Heart left ventricle (tissue), 16 donors: ENCODE measurements around the gene NKX1-2. TPM values are rescaled to one million over a fixed set of nuclear protein-coding genes. Genes with fewer than 3 reads are reported as not detected.

Experiments used
- ATAC-seq, 4 donors: fragments of 200-7000 bp; cut with Tn5 transposase; one replicate each; pipeline ENCODE4 v1.9.1; 2020 to 2022; ENCODE audit warnings: moderate library complexity in 4 of 4, mild to moderate bottlenecking in 3 of 4, moderate number of reproducible peaks in 1 of 4
- DNase-seq, 5 donors: peaks; one replicate each; pipeline ENCODE4 v3.0.0-alpha.2; 2020
- H3K27ac ChIP-seq, 12 donors: fragments of 200-600 bp; sonication (generic) in 4 of 12; one replicate each; pipeline versions ENCODE4 v1.5.0 to v1.8.0; 2016 to 2022; ENCODE audit warnings: mild to moderate bottlenecking in 2 of 12
- H3K27me3 ChIP-seq, 9 donors: fragments of 200-600 bp; sonication (generic) in 2 of 9; one replicate each; pipeline versions ENCODE4 v1.5.1 to v1.8.0; 2016 to 2022; ENCODE audit warnings: mild to moderate bottlenecking in 3 of 9
- H3K36me3 ChIP-seq, 9 donors: fragments of 200-600 bp; sonication (generic) in 2 of 9; one replicate each; pipeline versions ENCODE4 v1.5.0 to v1.8.0; 2018 to 2022; ENCODE audit warnings: mild to moderate bottlenecking in 2 of 9
- H3K4me1 ChIP-seq, 12 donors: fragments of 200-600 bp; sonication (generic) in 4 of 12; one replicate each; pipeline versions ENCODE4 v1.5.0 to v1.8.0; 2016 to 2022; ENCODE audit warnings: mild to moderate bottlenecking in 3 of 12
- H3K4me3 ChIP-seq, 12 donors: fragments of 200-600 bp; sonication (generic) in 4 of 12; one replicate each; pipeline versions ENCODE4 v1.5.0 to v1.8.0; 2017 to 2022; ENCODE audit warnings: mild to moderate bottlenecking in 9 of 12, moderate library complexity in 4 of 12
- H3K9me3 ChIP-seq, 12 donors: fragments of 200-600 bp; sonication (generic) in 4 of 12; one replicate each; pipeline versions ENCODE4 v1.5.0 to v1.8.0; 2016 to 2022; ENCODE audit warnings: mild to moderate bottlenecking in 1 of 12
- CTCF ChIP-seq, 12 donors: fragments of 200-600 bp; sonication (generic) in 4 of 12; IDR thresholded peaks; one replicate each; pipeline versions ENCODE4 v1.5.0 to v1.8.0; 2018 to 2022; ENCODE audit warnings: antibody characterized with exemption in 12 of 12, mild to moderate bottlenecking in 5 of 12
- POLR2A ChIP-seq, 2 donors: fragments of 450-650 bp; IDR thresholded peaks; one replicate each; pipeline ENCODE4 v1.6.1; 2017; ENCODE audit warnings: antibody characterized with exemption in 2 of 2, mild to moderate bottlenecking in 2 of 2, moderate library complexity in 2 of 2
- WGBS, 4 donors: extraction: QIAGEN DNeasy Blood & Tissue Kit in 2 of 4; methylation state at CpG; one replicate each; pipeline versions ENCODE4 v1.1.5 to v1.1.7; 2013 to 2018; 5-methylcytosine and 5-hydroxymethylcytosine counted together
- intact Hi-C, 10 donors: fragments of 100-400 bp; cut with DNase I; formaldehyde crosslinking; loops; one replicate each; pipeline versions ENCODE4 v1.11.1 to v1.14.2; 2022
- polyA plus RNA-seq, 2 donors: library from polyadenylated mRNA; stranded (reverse); fragments of 200-250 nt; gene quantifications; one replicate each; pipeline ENCODE4 v1.2.3, GENCODE V29; 2013
- total RNA-seq, 9 donors: library from RNA; depleted of rRNA in 2 of 9; stranded (reverse); fragments of >200 nt in 2 of 9; fragmentation: NEBNext Ultra II Directional in 3 of 9; extraction: Animal tissue kit (Norgen Biotek cat#: 25700) in 3 of 9; gene quantifications; one replicate each; pipeline versions ENCODE4 v1.1.0 to v1.2.4, GENCODE V29; 2016 to 2023
- donor health status: ischemic (EF 13 %, LVEDD 7.1; RV severe dilation, severe dysfunction).
- donor health status: healthy with polysubstance abuse.
- donor health status: DM: no; HTN: yes; CAD: no.
- donor health status: DM: no; HTN: no; CAD: no.
- donor health status: ischemic (EF 25% LVEDD 6.9; RV normal size, moderate dysfunction).
- donor health status: ischemic (EF 25% LVEDD 5.7; RV mildly dilated, moderate dysfunction).
- donor health status: healthy.
- donor health status: DM: yes; HTN: yes; CAD: no.
- donor health status: ischemic (EF 35%, LVEDD 5.7; RV mildly dilated, moderate dysfunction).
- donor health status: nonischemic (EF 11% LVEDD 7.7; RV severe dilation, severe dysfunction).
- donor health status: DM: yes; HTN: yes; CAD: no.
- donor health status: PGD.
- donor health status: ischemic (EF 29% LVEDD 5.4; RV normal size, mild dysfunction).
- donor health status: nonischemic (EF 23%, LVEDD 6.1; RV moderate dilation, normal function).

Gene NKX1-2
- total and polyA plus RNA-seq, 11 donors: not detected

GRCh38 chr10:124425227-124425962 is 24.4 kb downstream of the NKX1-2 start:
- Histone ChIP-seq H3K4me1 (no peaks in the 10 kb centered on the region), H3K36me3 (no peaks in the 10 kb centered on the region), H3K27ac (no peak overlapping the region), H3K4me3 (no peak overlapping the region), H3K9me3 (no peaks in the 10 kb centered on the region), H3K27me3 (peaks cover 0 to 27% (median 4%) of the 10 kb centered on the region in 9 donors)
- 87 to 95% (median 95%) methylated on average over 4 of the region's 4 CpGs for WGBS, 4 donors
- TF ChIP-seq CTCF (IDR thresholded peaks at IDR 0.05): no peak
- TF ChIP-seq POLR2A (IDR thresholded peaks at IDR 0.05): no peak
- ATAC-seq (no peak), DNase-seq (no peak)
- intact Hi-C loops: no loop called here

- intact Hi-C loops: no loop called here
- Histone ChIP-seq H3K4me1 (peaks cover 0 to 7% (median 0%) of the 10 kb centered on the region in 12 donors), H3K9me3 (no peaks in the 10 kb centered on the region), H3K36me3 (no peaks in the 10 kb centered on the region), H3K4me3 (no peak overlapping the region), H3K27me3 (peaks cover 0 to 15% (median 0%) of the 10 kb centered on the region in 9 donors), H3K27ac (no peak overlapping the region)
- TF ChIP-seq POLR2A (IDR thresholded peaks at IDR 0.05) (no peak), CTCF (IDR thresholded peaks at IDR 0.05) (no peak)
- no peak for DNase-seq
- 79 to 84% (median 81%) methylated on average over 5 of the region's 5 CpGs for WGBS, 4 donors
- ATAC-seq: no peak
These were observed 26.0 kb downstream of the NKX1-2 start for GRCh38 chr10:124423813-124424212.

GRCh38 chr10:124422742-124423141 is 27.1 kb downstream of the NKX1-2 start:
- intact Hi-C loops: no loop called here
- peaks cover 0 to 9% (median 2%) of the 10 kb centered on the region in 12 donors for H3K4me1 ChIP-seq
- TF ChIP-seq CTCF (IDR thresholded peaks at IDR 0.05) (no peak), POLR2A (IDR thresholded peaks at IDR 0.05) (no peak)
- H3K27ac ChIP-seq: no peak overlapping the region
- DNase-seq (no peak), ATAC-seq (no peak)
- no peaks in the 10 kb centered on the region for H3K36me3 ChIP-seq
- H3K4me3 ChIP-seq: no peak overlapping the region
- H3K9me3 ChIP-seq: no peaks in the 10 kb centered on the region
- H3K27me3 ChIP-seq: peaks cover 0 to 15% (median 0%) of the 10 kb centered on the region in 9 donors
- 74 to 83% (median 80%) methylated on average over 12 of the region's 12 CpGs for WGBS, 4 donors

DNA sequence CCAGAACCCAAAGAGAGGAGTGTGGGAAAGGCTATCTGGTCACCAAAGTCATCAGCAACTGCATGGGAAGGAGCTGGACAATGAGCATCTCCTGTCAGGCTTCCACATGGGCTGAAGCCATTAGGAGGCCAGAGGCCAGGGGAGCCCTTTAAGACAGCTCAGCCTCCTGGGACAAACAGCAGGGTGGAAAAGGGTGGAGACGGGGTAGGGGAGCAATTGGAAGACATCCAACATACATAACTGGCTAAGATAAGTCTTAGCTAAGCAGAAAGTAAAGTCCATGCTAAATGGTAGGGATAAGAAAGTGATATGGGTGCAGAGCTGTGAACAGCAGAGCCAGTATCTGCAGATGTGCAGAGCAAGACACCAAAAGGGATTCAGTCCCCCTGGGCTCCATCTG is 29.6 kb downstream of the NKX1-2 start:
- no peak for ATAC-seq
- Histone ChIP-seq H3K4me1 (peaks cover 0 to 31% (median 11%) of the 10 kb centered on the region in 12 donors), H3K27ac (no peak overlapping the region), H3K27me3 (peaks cover 0 to 14% (median 0%) of the 10 kb centered on the region in 9 donors), H3K4me3 (no peak overlapping the region), H3K36me3 (no peaks in the 10 kb centered on the region), H3K9me3 (no peaks in the 10 kb centered on the region)
- TF ChIP-seq POLR2A (IDR thresholded peaks at IDR 0.05) (no peak), CTCF (IDR thresholded peaks at IDR 0.05) (no peak)
- 21 to 35% (median 29%) methylated on average over 1 of the region's 1 CpG for WGBS, 4 donors
- no peak for DNase-seq
- intact Hi-C loops: no loop called here
